Astrocyte of the spinal cord (primary cell): ENCODE results near the gene FBH1.

Experiments
- DNase-seq: peaks from one replicate; pipeline ENCODE4 v3.0.0; 2011; ENCODE audit warnings: low read depth, low spot score
- H3K4me3 ChIP-seq: 2 replicates; pipeline ENCODE4 v1.5.1; 2011; ENCODE audit warnings: low read depth, mild to moderate bottlenecking, low read length, moderate library complexity
- CTCF ChIP-seq: IDR thresholded peaks from 2 replicates; pipeline ENCODE4 v1.5.1; 2012; ENCODE audit warnings: low read depth, mild to moderate bottlenecking, low read length, inconsistent platforms
- in situ Hi-C: cut with HindIII; loops from 2 replicates; pipeline ENCODE4 v1.10.0; 2017; ENCODE audit warnings: low sequenced_read_pairs

The FBH1 gene

GRCh38 chr10:5946786-5947185 is 56.7 kb downstream of the FBH1 start:
- no peak overlapping the region for H3K4me3 ChIP-seq
- no peak for TF ChIP-seq CTCF
- no peak for DNase-seq
- in situ Hi-C loops, result no loop called here

- in situ Hi-C loops, result no loop called here
Measured at GRCh38 chr10:5947471-5948207, 57.6 kb downstream of the FBH1 start.

GRCh38 chr10:5948208-5948585 is 58.2 kb downstream of the FBH1 start:
- TF ChIP-seq CTCF, result no peak
- no peak overlapping the region for H3K4me3 ChIP-seq
- no peak for DNase-seq
- in situ Hi-C loops, result no loop called here

More at GRCh38 chr10:5947471-5948207, 57.6 kb downstream of the FBH1 start:
- DNase-seq, result no peak
- no peak for TF ChIP-seq CTCF
- no peak overlapping the region for H3K4me3 ChIP-seq

GRCh38 chr10:5949009-5949759 is 59.1 kb downstream of the FBH1 start:
- no peak overlapping the region for H3K4me3 ChIP-seq
- peak; percentile 71 for TF ChIP-seq CTCF
- in situ Hi-C loops, result no loop called here
- DNase-seq, result peak; percentile 64

- DNase-seq, result no peak
- in situ Hi-C loops, result no loop called here
- no peak for TF ChIP-seq CTCF
- H3K4me3 ChIP-seq, result no peak overlapping the region
Measured at GRCh38 chr10:5951167-5951711, 61.2 kb downstream of the FBH1 start.

- in situ Hi-C loops, result no loop called here
- H3K4me3 ChIP-seq, result no peak overlapping the region
- no peak for DNase-seq
- TF ChIP-seq CTCF, result no peak
Measured at GRCh38 chr10:5951721-5952407, 61.8 kb downstream of the FBH1 start.
